ENCODE data around the gene RTP2.

DNA sequence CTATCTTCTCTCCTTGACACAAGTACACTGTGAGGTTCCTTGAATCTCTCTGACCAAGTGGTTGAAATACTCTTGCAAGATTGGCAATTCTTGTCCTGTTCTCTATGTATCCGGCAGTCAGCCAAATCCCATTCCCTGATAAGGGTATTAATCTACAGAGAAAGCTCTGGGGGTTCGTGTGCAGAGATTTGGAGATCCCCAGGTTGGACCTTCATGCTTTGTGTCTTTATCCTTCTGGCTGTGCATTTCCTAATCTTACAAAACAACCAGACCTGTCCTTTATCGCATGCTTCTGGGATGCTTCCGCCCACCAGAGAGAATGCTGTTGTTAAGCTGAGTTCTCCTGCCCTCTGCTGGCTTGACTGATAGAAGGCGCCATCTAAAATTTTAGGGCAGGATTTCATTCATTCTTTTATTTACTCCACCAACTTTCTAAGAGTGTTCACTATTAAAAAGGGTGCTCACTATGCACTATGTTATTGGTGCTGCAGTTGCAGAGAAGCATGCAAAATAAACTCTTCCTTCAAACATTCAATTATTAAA is 23.6 kb downstream of the RTP2 start:
- TF ChIP-seq, protein P1, sequence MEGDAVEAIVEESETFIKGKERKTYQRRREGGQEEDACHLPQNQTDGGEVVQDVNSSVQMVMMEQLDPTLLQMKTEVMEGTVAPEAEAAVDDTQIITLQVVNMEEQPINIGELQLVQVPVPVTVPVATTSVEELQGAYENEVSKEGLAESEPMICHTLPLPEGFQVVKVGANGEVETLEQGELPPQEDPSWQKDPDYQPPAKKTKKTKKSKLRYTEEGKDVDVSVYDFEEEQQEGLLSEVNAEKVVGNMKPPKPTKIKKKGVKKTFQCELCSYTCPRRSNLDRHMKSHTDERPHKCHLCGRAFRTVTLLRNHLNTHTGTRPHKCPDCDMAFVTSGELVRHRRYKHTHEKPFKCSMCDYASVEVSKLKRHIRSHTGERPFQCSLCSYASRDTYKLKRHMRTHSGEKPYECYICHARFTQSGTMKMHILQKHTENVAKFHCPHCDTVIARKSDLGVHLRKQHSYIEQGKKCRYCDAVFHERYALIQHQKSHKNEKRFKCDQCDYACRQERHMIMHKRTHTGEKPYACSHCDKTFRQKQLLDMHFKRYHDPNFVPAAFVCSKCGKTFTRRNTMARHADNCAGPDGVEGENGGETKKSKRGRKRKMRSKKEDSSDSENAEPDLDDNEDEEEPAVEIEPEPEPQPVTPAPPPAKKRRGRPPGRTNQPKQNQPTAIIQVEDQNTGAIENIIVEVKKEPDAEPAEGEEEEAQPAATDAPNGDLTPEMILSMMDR (IDR thresholded peaks at IDR 0.05), result no peak
- no peak for TF ChIP-seq EZH2 (IDR thresholded peaks at IDR 0.05; ENCODE audit: borderline replicate concordance, insufficient read depth, low read depth, low read length, poor library complexity, severe bottlenecking)

Data from B cell (primary cell).